GM23338 (cell line): ENCODE measurements around the gene TTC1. TPM values are rescaled to one million over a fixed set of nuclear protein-coding genes. Genes with fewer than 3 reads are reported as not detected.

Experiments used
- ATAC-seq: fragments of 200-7000 bp; cut with Tn5 transposase; 3 replicates; pipeline ENCODE4 v1.9.1; 2020
- DNase-seq: peaks from one replicate; pipeline ENCODE4 v3.0.0-alpha.2; 2015; ENCODE audit warnings: low spot score
- H2AFZ ChIP-seq: fragments of 200-600 bp; sonication (generic); 2 replicates; pipeline ENCODE4 v1.8.0; 2016; ENCODE audit warnings: antibody characterized with exemption, mild to moderate bottlenecking, moderate library complexity
- H3F3A ChIP-seq: fragments of 200-600 bp; sonication (generic); replicated peaks from 2 replicates; pipeline ENCODE4 v1.8.0; 2017; ENCODE audit warnings: antibody characterized with exemption, mixed run types, low read depth
- H3K27ac ChIP-seq: fragments of 200-600 bp; sonication (generic); 2 replicates; pipeline ENCODE4 v1.6.1; 2016; ENCODE audit warnings: low read depth
- H3K27me3 ChIP-seq: fragments of 200-600 bp; sonication (generic); 2 replicates; pipeline ENCODE4 v1.8.0; 2016; ENCODE audit warnings: mild to moderate bottlenecking, mixed run types, moderate library complexity; ENCODE audit not compliant: insufficient read depth
- H3K36me3 ChIP-seq: fragments of 200-600 bp; sonication (generic); 2 replicates; pipeline ENCODE4 v1.8.0; 2016; ENCODE audit warnings: mild to moderate bottlenecking; ENCODE audit not compliant: insufficient read depth
- H3K4me1 ChIP-seq: fragments of 200-600 bp; sonication (generic); 2 replicates; pipeline ENCODE4 v1.8.0; 2016; ENCODE audit warnings: mild to moderate bottlenecking, moderate library complexity; ENCODE audit not compliant: insufficient read depth
- H3K4me2 ChIP-seq: fragments of 200-600 bp; sonication (generic); 2 replicates; pipeline ENCODE4 v1.7.1; 2017; ENCODE audit warnings: mixed run types
- H3K4me3 ChIP-seq: fragments of 200-600 bp; sonication (generic); 2 replicates; pipeline ENCODE4 v1.6.1; 2016; ENCODE audit warnings: mixed run types
- H3K79me2 ChIP-seq: fragments of 200-600 bp; sonication (generic); replicated peaks from 2 replicates; pipeline ENCODE4 v1.8.0; 2017; ENCODE audit warnings: mild to moderate bottlenecking; ENCODE audit not compliant: insufficient read depth
- H3K9me2 ChIP-seq: fragments of 200-600 bp; sonication (generic); 2 replicates; pipeline ENCODE4 v1.8.0; 2017; ENCODE audit not compliant: insufficient read depth
- H4K20me1 ChIP-seq: fragments of 200-600 bp; sonication (generic); replicated peaks from 2 replicates; pipeline ENCODE4 v1.8.0; 2017; ENCODE audit warnings: mild to moderate bottlenecking; ENCODE audit not compliant: insufficient read depth
- H3K27ac Mint-ChIP-seq: 2 replicates; pipeline ENCODE4 v1.8.0; 2020; ENCODE audit warnings: inconsistent platforms, mild to moderate bottlenecking, moderate library complexity, mixed read lengths
- H3K27me3 Mint-ChIP-seq: 3 replicates; pipeline ENCODE4 v1.8.0; 2022; ENCODE audit warnings: low read depth, mild to moderate bottlenecking, moderate library complexity, mixed read lengths, inconsistent platforms; ENCODE audit not compliant: insufficient read depth, poor library complexity
- H3K36me3 Mint-ChIP-seq: 3 replicates; pipeline ENCODE4 v1.8.0; 2021; ENCODE audit warnings: low read depth, mild to moderate bottlenecking, inconsistent platforms, moderate library complexity, mixed read lengths
- H3K4me1 Mint-ChIP-seq: 3 replicates; pipeline ENCODE4 v1.8.0; 2020; ENCODE audit warnings: mild to moderate bottlenecking, inconsistent platforms, mixed read lengths
- H3K4me3 Mint-ChIP-seq: 3 replicates; pipeline ENCODE4 v1.8.0; 2021; ENCODE audit warnings: moderate library complexity, mild to moderate bottlenecking, inconsistent platforms, mixed read lengths
- H3K9me3 Mint-ChIP-seq: 3 replicates; pipeline ENCODE4 v1.8.0; 2020; ENCODE audit warnings: moderate library complexity, mild to moderate bottlenecking, inconsistent platforms, mixed read lengths
- CREB1 ChIP-seq: fragments of 250-450 bp; sonication (Bioruptor Pico); IDR thresholded peaks from 2 replicates; pipeline ENCODE4 v1.5.0; 2020; ENCODE audit warnings: low read depth, mild to moderate bottlenecking, moderate library complexity
- CTCF ChIP-seq, 2 experiments: fragments of 200-600 bp in 1 of 2; sonication (generic) in 1 of 2; conservative IDR thresholded peaks; 2 replicates each; pipeline versions ENCODE4 v1.5.1 to v1.6.1; 2016 to 2017; ENCODE audit warnings: antibody characterized with exemption in 2 of 2, low read depth in 2 of 2, mild to moderate bottlenecking in 2 of 2, moderate library complexity in 1 of 2
- ETS1 ChIP-seq: IDR thresholded peaks from 2 replicates; pipeline ENCODE4 v1.6.1; 2016; ENCODE audit warnings: antibody characterized with exemption
- EZH2 ChIP-seq: fragments of 200-600 bp; sonication (generic); IDR thresholded peaks from one replicate; pipeline ENCODE4 v1.8.0; 2017; ENCODE audit warnings: antibody characterized with exemption, mild to moderate bottlenecking, low read depth; ENCODE audit not compliant: unreplicated experiment
- EZH2phosphoT487 ChIP-seq: fragments of 200-600 bp; sonication (generic); IDR thresholded peaks from one replicate; pipeline ENCODE4 v1.8.1; 2018; ENCODE audit warnings: antibody characterized with exemption; ENCODE audit not compliant: unreplicated experiment
- JUNB ChIP-seq: IDR thresholded peaks from one replicate; pipeline ENCODE4 v1.6.1; 2016; ENCODE audit warnings: antibody characterized with exemption; ENCODE audit not compliant: unreplicated experiment
- NANOG ChIP-seq: IDR thresholded peaks from 2 replicates; pipeline ENCODE4 v1.6.1; 2016; ENCODE audit warnings: antibody characterized with exemption, borderline replicate concordance
- POLR2AphosphoS5 ChIP-seq: IDR thresholded peaks from 2 replicates; pipeline ENCODE4 v1.6.1; 2016; ENCODE audit warnings: antibody characterized with exemption, low read depth
- REST ChIP-seq: IDR thresholded peaks from one replicate; pipeline ENCODE4 v1.6.1; 2018; ENCODE audit warnings: antibody characterized with exemption; ENCODE audit not compliant: unreplicated experiment
- STAT1 ChIP-seq: IDR thresholded peaks from one replicate; pipeline ENCODE4 v1.6.1; 2016; ENCODE audit warnings: antibody characterized with exemption; ENCODE audit not compliant: unreplicated experiment
- ZNF114 ChIP-seq: fragments of 250-450 bp; sonication (Bioruptor Pico); IDR thresholded peaks from 2 replicates; pipeline ENCODE4 v1.5.0; 2020; ENCODE audit warnings: mild to moderate bottlenecking, moderate library complexity
- ZNF331 ChIP-seq: fragments of 250-450 bp; sonication (Bioruptor Pico); IDR thresholded peaks from 2 replicates; pipeline ENCODE4 v1.5.0; 2020; ENCODE audit warnings: low read depth, mild to moderate bottlenecking, moderate library complexity
- ZNF462 ChIP-seq: fragments of 250-450 bp; sonication (Bioruptor Pico); IDR thresholded peaks from 2 replicates; pipeline ENCODE4 v1.5.0; 2020; ENCODE audit warnings: mild to moderate bottlenecking, moderate library complexity
- polyA plus RNA-seq: library from polyadenylated mRNA; unstranded; fragments of >200 nt; fragmentation: Nextera tagmentation; extraction: Ambion mirVana; gene quantifications from 2 replicates; pipeline ENCODE4 v1.2.1, GENCODE V29; 2016
- total RNA-seq: library from RNA; depleted of rRNA; stranded (reverse); fragments of >200 nt; shearing (Covaris generic); gene quantifications from 2 replicates; pipeline ENCODE4 v1.2.3, GENCODE V29; 2014

Gene TTC1
- total and polyA plus RNA-seq, 2 experiments from 2014 or later, result 48.9 to 131 TPM

- H3K27me3 ChIP-seq, result peaks cover 7% of the 10 kb centered on the region; the same call in 1 of the 2 replicates
- H3K36me3 ChIP-seq, result no peaks in the 10 kb centered on the region
- Mint-ChIP-seq H3K4me1 (no peaks in the 10 kb centered on the region), H3K27me3 (peaks cover 16% of the 10 kb centered on the region), H3K27ac (no peak overlapping the region), H3K9me3 (peaks cover 12% of the 10 kb centered on the region; the same call in 2 of the 3 replicates), H3K4me3 (no peak overlapping the region), H3K36me3 (no peaks in the 10 kb centered on the region)
- no peak overlapping the region for H3K4me2 ChIP-seq
- DNase-seq, result no peak
- H4K20me1 ChIP-seq, result no peaks in the 10 kb centered on the region
- no peaks in the 10 kb centered on the region for H3K9me2 ChIP-seq
- ATAC-seq, result no peak
- no peak overlapping the region for H2AFZ ChIP-seq
- no peak overlapping the region for H3K27ac ChIP-seq
- H3K79me2 ChIP-seq, result no peaks in the 10 kb centered on the region
- no peaks in the 10 kb centered on the region for H3K4me1 ChIP-seq
- H3K4me3 ChIP-seq, result no peak overlapping the region
- TF ChIP-seq ZNF114, result no peak
- TF ChIP-seq REST, result no peak
- no peak for TF ChIP-seq EZH2
- TF ChIP-seq STAT1, result no peak
- TF ChIP-seq CTCF (conservative IDR thresholded peaks at IDR 0.05; ENCODE audit: low read depth in 2 of 2), result no peak
- no peak for TF ChIP-seq CREB1 (CRISPR knock-in tag)
- no peak for TF ChIP-seq ZNF462 (CRISPR knock-in tag)
- TF ChIP-seq JUNB, result no peak
- TF ChIP-seq ETS1, result no peak
- TF ChIP-seq NANOG, result no peak
- no peak for TF ChIP-seq POLR2AphosphoS5
- no peak for TF ChIP-seq EZH2phosphoT487
- TF ChIP-seq ZNF331 (CRISPR knock-in tag), result no peak
- H3F3A ChIP-seq, result no peaks in the 10 kb centered on the region
These were observed 16.4 kb upstream of the TTC1 start for GRCh38 chr5:159992566-159992965.
